ENCODE results near the gene KIF23.

- TF ChIP-seq CTCF (IDR thresholded peaks at IDR 0.05; ENCODE audit: low read length): no peak
- TF ChIP-seq EZH2phosphoT487 (IDR thresholded peaks at IDR 0.05; ENCODE audit: low read length): no peak
These were observed 24.7 kb upstream of the KIF23 start for GRCh38 chr15:69389426-69389825.

Data from MM.1S (cell line).